ENCODE results near the gene PKNOX2.

PKNOX2 gene

DNA sequence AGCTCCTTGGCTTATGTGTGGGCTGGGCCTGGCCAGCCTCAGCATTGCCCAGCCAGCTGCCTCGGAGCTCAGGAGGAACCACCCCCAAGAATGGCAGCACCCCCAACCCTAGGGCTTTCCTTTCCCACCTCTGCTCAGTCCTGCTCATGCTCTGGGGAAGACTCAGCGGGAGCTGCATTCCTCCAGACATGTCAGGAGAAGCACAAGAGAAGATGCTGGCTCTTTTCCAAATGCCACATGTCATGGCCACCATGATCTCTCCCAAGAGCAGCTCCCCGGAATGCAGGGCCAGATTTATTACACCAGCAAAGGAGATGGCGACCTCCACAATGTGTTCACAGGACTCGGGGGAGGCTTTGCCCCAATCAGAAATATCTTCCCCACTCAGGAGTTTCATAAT is 143.7 kb downstream of the PKNOX2 start:
- no peak for DNase-seq (ENCODE audit: low read depth in 1 of 2, low spot score in 1 of 2)
- Histone ChIP-seq H3K4me3 (replicated peaks; ENCODE audit: insufficient read depth, low read length) (no peak overlapping the region), H3K27ac (replicated peaks) (no peak overlapping the region), H3K27me3 (ENCODE audit: insufficient read depth, poor library complexity, severe bottlenecking) (peaks cover 3% of the 10 kb centered on the region)
- TF ChIP-seq CTCF (IDR thresholded peaks at IDR 0.05; ENCODE audit: insufficient read depth, low read length) (no peak), GABPA (IDR thresholded peaks at IDR 0.05; ENCODE audit: low read depth) (no peak), SPI1 (IDR thresholded peaks at IDR 0.05; ENCODE audit: borderline replicate concordance, low read depth) (no peak), REST (IDR thresholded peaks at IDR 0.05; ENCODE audit: insufficient replicate concordance, low read depth) (no peak), POLR2AphosphoS5 (IDR thresholded peaks at IDR 0.05; ENCODE audit: low read depth) (no peak)

DNA sequence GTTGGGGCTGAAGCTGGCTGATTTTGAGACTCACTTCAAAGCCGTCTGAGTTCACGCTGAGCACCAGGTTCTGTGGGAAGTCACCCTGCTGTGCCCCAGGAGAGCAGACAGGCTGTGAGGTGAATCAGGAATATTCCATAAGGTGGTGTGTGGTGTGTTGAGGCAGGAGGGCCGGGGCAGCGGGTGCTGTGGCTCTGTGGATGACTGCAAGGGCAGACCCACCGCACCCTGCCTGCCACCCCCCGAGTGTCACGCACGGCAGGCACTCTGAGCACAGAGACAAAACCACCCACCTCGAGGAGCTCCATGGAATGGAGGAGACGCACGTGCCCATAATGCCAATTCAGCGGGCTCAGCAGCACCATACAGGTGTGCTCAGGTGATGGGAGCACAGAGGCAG is 147.8 kb downstream of the PKNOX2 start:
- Histone ChIP-seq H3K27me3 (ENCODE audit: insufficient read depth, poor library complexity, severe bottlenecking) (peaks cover 3% of the 10 kb centered on the region), H3K27ac (replicated peaks) (no peak overlapping the region), H3K4me3 (replicated peaks; ENCODE audit: insufficient read depth, low read length) (no peak overlapping the region)
- TF ChIP-seq POLR2AphosphoS5 (IDR thresholded peaks at IDR 0.05; ENCODE audit: low read depth), result no peak
- no peak for TF ChIP-seq SPI1 (IDR thresholded peaks at IDR 0.05; ENCODE audit: borderline replicate concordance, low read depth)
- no peak for TF ChIP-seq CTCF (IDR thresholded peaks at IDR 0.05; ENCODE audit: insufficient read depth, low read length)
- no peak for TF ChIP-seq REST (IDR thresholded peaks at IDR 0.05; ENCODE audit: insufficient replicate concordance, low read depth)
- no peak for TF ChIP-seq GABPA (IDR thresholded peaks at IDR 0.05; ENCODE audit: low read depth)
- no peak for DNase-seq (ENCODE audit: low read depth in 1 of 2, low spot score in 1 of 2)

DNA sequence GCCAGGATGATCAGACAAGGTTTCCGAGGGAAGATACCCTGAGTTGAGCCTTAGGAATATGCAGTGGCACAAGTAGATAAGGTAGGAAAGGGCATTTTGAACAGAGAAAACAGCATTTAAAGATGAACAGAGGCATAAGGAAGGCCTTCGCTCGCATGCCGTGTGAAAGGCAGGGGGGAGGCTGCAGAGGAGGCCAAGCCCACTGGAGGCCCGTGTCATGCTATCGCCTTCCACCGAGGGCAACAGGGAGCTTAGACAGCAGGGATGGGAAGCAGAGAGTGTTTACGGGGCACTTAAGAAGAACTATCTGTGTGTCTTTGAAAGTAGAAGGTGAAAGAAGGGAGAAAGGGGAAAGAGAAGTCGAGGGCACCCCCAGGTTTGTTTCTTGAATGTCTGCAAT is 148.3 kb downstream of the PKNOX2 start:
- no peak overlapping the region for H3K4me3 ChIP-seq (replicated peaks; ENCODE audit: insufficient read depth, low read length)
- TF ChIP-seq CTCF (IDR thresholded peaks at IDR 0.05; ENCODE audit: insufficient read depth, low read length) (no peak), POLR2AphosphoS5 (IDR thresholded peaks at IDR 0.05; ENCODE audit: low read depth) (no peak), REST (IDR thresholded peaks at IDR 0.05; ENCODE audit: insufficient replicate concordance, low read depth) (no peak)
- H3K27me3 ChIP-seq (ENCODE audit: insufficient read depth, poor library complexity, severe bottlenecking), result peaks cover 3% of the 10 kb centered on the region
- no peak overlapping the region for H3K27ac ChIP-seq (replicated peaks)
- no peak for DNase-seq (ENCODE audit: low read depth in 1 of 2, low spot score in 1 of 2)
